Panc1 (cell line): Measurements from ENCODE around the gene NBEAL1. TPM values are rescaled to one million over a fixed set of nuclear protein-coding genes. Genes with fewer than 3 reads are reported as not detected.

Experiments used
- ATAC-seq: fragments of 200-7000 bp; cut with Tn5 transposase; 2 replicates; pipeline ENCODE4 v1.9.1; 2020; ENCODE audit warnings: mild to moderate bottlenecking, moderate library complexity
- BruUV-seq: library from RNA; stranded (reverse); fragments of 400-500 nt; replicated peaks from 2 replicates; lab custom pipeline; 2021; lab: Mats Ljungman, UMichigan
- CTCF ChIA-PET: fragments of 300-600 bp; sonication (Branson Sonifier 250); formaldehyde crosslinking; loops from one replicate; lab custom pipeline; 2022; ENCODE audit warnings: antibody characterized with exemption; lab: Charles Lee
- POLR2A ChIA-PET: fragments of 300-600 bp; sonication (Branson Sonifier 250); formaldehyde crosslinking; loops from one replicate; lab custom pipeline; 2022; ENCODE audit warnings: antibody characterized with exemption; lab: Charles Lee
- DNase-seq: peaks from one replicate; pipeline ENCODE4 v3.0.0-alpha.2; 2010; ENCODE audit warnings: low read depth, low spot score
- H3K27ac ChIP-seq: 2 replicates; pipeline ENCODE4 v1.5.1; 2011; ENCODE audit warnings: mild to moderate bottlenecking, low read length, inconsistent platforms
- H3K27me3 ChIP-seq: fragments of 200-500 bp; sonication (Bioruptor generic); 2 replicates; pipeline ENCODE4 v1.6.0; 2014; ENCODE audit warnings: low read length, inconsistent platforms; ENCODE audit not compliant: control insufficient read depth, insufficient read depth
- H3K36me3 ChIP-seq: fragments of 200-500 bp; sonication (Bioruptor generic); 2 replicates; pipeline ENCODE4 v1.5.1; 2014; ENCODE audit warnings: inconsistent platforms, mild to moderate bottlenecking, low read length, moderate library complexity; ENCODE audit not compliant: control insufficient read depth, insufficient read depth
- H3K4me1 ChIP-seq: 2 replicates; pipeline ENCODE4 v1.5.1; 2011; ENCODE audit warnings: inconsistent platforms, mild to moderate bottlenecking, low read length, moderate library complexity; ENCODE audit not compliant: control insufficient read depth, insufficient read depth
- H3K4me3 ChIP-seq, 2 experiments: 2 replicates each; pipeline ENCODE4 v1.5.1; 2011 to 2012; ENCODE audit warnings: low read depth in 2 of 2, low read length in 2 of 2, mild to moderate bottlenecking in 2 of 2, inconsistent platforms in 1 of 2, moderate library complexity in 1 of 2
- H3K9me3 ChIP-seq: fragments of 200-500 bp; sonication (Bioruptor generic); 2 replicates; pipeline ENCODE4 v1.5.1; 2014; ENCODE audit warnings: low read depth, mild to moderate bottlenecking, inconsistent platforms, low read length, moderate library complexity; ENCODE audit not compliant: control insufficient read depth, insufficient read depth
- CTCF ChIP-seq: fragments of 450-650 bp; IDR thresholded peaks from 2 replicates; pipeline ENCODE4 v1.5.1; 2017; ENCODE audit warnings: mild to moderate bottlenecking
- POLR2AphosphoS5 ChIP-seq: IDR thresholded peaks from 2 replicates; pipeline ENCODE4 v1.6.1; 2012; ENCODE audit warnings: mild to moderate bottlenecking, low read depth, low read length, moderate library complexity
- REST ChIP-seq, 2 experiments: IDR thresholded peaks; 2 replicates each; pipeline ENCODE4 v1.6.1; 2011 to 2012; ENCODE audit warnings: low read depth in 2 of 2, control low read depth in 1 of 2, low read length in 1 of 2, mild to moderate bottlenecking in 1 of 2, moderate library complexity in 1 of 2; ENCODE audit not compliant: insufficient read depth in 1 of 2
- SIN3A ChIP-seq: IDR thresholded peaks from 2 replicates; pipeline ENCODE4 v1.6.1; 2012; ENCODE audit warnings: low read depth, mild to moderate bottlenecking, low read length, moderate library complexity, borderline replicate concordance; ENCODE audit not compliant: insufficient read depth
- TCF7L2 ChIP-seq: IDR thresholded peaks from 2 replicates; pipeline ENCODE4 v1.6.1; 2011; ENCODE audit warnings: mild to moderate bottlenecking, low read depth, low read length, inconsistent platforms
- in situ Hi-C: cut with HindIII; loops from 2 replicates; pipeline ENCODE4 v1.10.0; 2016; ENCODE audit warnings: low sequenced_read_pairs, low pct_unique_long_range_greater_than_20kb
- intact Hi-C: fragments of 100-400 bp; cut with micrococcal nuclease; formaldehyde crosslinking; loops from one replicate; pipeline ENCODE4 v1.10.0; 2022; ENCODE audit not compliant: unreplicated experiment
- total RNA-seq: library from RNA; stranded (reverse); gene quantifications from one replicate; pipeline ENCODE4 v1.2.1, GENCODE V29; 2021; ENCODE audit not compliant: unreplicated experiment

NBEAL1 gene
- total RNA-seq, 1 experiment from 2014 or later, result 26.1 TPM

- H3K36me3 ChIP-seq, result no peaks in the 10 kb centered on the region
- DNase-seq (no peak), ATAC-seq (no peak)
- in situ Hi-C loops, result no loop called here
- TF ChIP-seq TCF7L2 (no peak), REST (IDR thresholded peaks at IDR 0.05; ENCODE audit: insufficient read depth in 1 of 2, low read depth in 2 of 2, low read length in 1 of 2) (no peak), POLR2AphosphoS5 (no peak), SIN3A (no peak), CTCF (no peak)
- CTCF ChIA-PET, result no interaction called here
- intact Hi-C loops, result no loop called here
- no peak overlapping the region for H3K27ac ChIP-seq
- no peak overlapping the region for H3K4me3 ChIP-seq
- POLR2A ChIA-PET, result interaction anchor here (0.6 kb wide), 1 partner anchor 29 kb away, joined by 3 read pairs; no protein-coding TSS in a partner anchor
- no peaks in the 10 kb centered on the region for H3K9me3 ChIP-seq
- H3K4me1 ChIP-seq, result no peaks in the 10 kb centered on the region
- no peaks in the 10 kb centered on the region for H3K27me3 ChIP-seq
- BruUV-seq, result no TSS peak
Measured at GRCh38 chr2:203002054-203002821, 12.4 kb upstream of the NBEAL1 start.

- Histone ChIP-seq H3K4me3 (no peak overlapping the region), H3K4me1 (no peaks in the 10 kb centered on the region), H3K9me3 (no peaks in the 10 kb centered on the region), H3K27ac (no peak overlapping the region), H3K27me3 (no peaks in the 10 kb centered on the region), H3K36me3 (no peaks in the 10 kb centered on the region)
- no TSS peak for BruUV-seq
- TF ChIP-seq REST (IDR thresholded peaks at IDR 0.05; ENCODE audit: insufficient read depth in 1 of 2, low read depth in 2 of 2, low read length in 1 of 2) (no peak), CTCF (no peak), TCF7L2 (no peak), POLR2AphosphoS5 (no peak), SIN3A (no peak)
- DNase-seq (no peak), ATAC-seq (no peak)
- ChIA-PET CTCF (no interaction called here), POLR2A (no interaction called here)
- intact Hi-C loops, result no loop called here
- in situ Hi-C loops, result no loop called here
Measured at GRCh38 chr2:203003716-203004115, 11.0 kb upstream of the NBEAL1 start.
